GM12878 (cell line): ENCODE results near the gene KLHL5. TPM values are rescaled to one million over a fixed set of nuclear protein-coding genes. Genes with fewer than 3 reads are reported as not detected.

Source experiments
- ATAC-seq: fragments of 200-7000 bp; cut with Tn5 transposase; 3 replicates; pipeline ENCODE4 v1.9.1; 2020; ENCODE audit warnings: mild to moderate bottlenecking, moderate library complexity
- BruUV-seq: library from RNA; stranded (reverse); fragments of 400-500 nt; replicated peaks from 2 replicates; lab custom pipeline; 2021; lab: Mats Ljungman, UMichigan
- CTCF ChIA-PET: fragments of 300-600 bp; sonication (Branson Sonifier 250); formaldehyde crosslinking; extraction: SDS; loops from one replicate; lab custom pipeline; 2021; ENCODE audit warnings: inconsistent platforms; lab: Yijun Ruan, JAX
- POLR2A ChIA-PET: fragments of 350-600 bp; formaldehyde crosslinking; extraction: SDS; loops from one replicate; lab custom pipeline; 2021; ENCODE audit warnings: inconsistent platforms; lab: Charles Lee
- RAD21 ChIA-PET: fragments of 300-600 bp; sonication (Branson Sonifier 250); formaldehyde crosslinking; loops from one replicate; lab custom pipeline; 2023; ENCODE audit warnings: antibody characterized with exemption; ENCODE audit not compliant: unreplicated experiment; lab: Charles Lee
- SMC1A ChIA-PET: fragments of 300-600 bp; sonication (Branson Sonifier 250); formaldehyde crosslinking; loops from one replicate; lab custom pipeline; 2023; ENCODE audit not compliant: unreplicated experiment, uncharacterized antibody; lab: Charles Lee
- DNase-seq: peaks from one replicate; pipeline ENCODE4 v3.0.0-alpha.2; 2011; ENCODE audit warnings: low read depth, low spot score
- FAIRE-seq: peaks from 3 replicates; lab custom pipeline; 2011; peaks lifted over from hg19 to GRCh38; lab: Jason Lieb, UNC
- H2AFZ ChIP-seq: 2 replicates; pipeline ENCODE4 v1.6.0; 2011; ENCODE audit warnings: low read depth, low read length, control low read depth; ENCODE audit not compliant: control insufficient read depth
- H3K27ac ChIP-seq: 2 replicates; pipeline ENCODE4 v1.5.1; 2011; ENCODE audit warnings: control low read depth; ENCODE audit not compliant: control insufficient read depth, insufficient read depth
- H3K27me3 ChIP-seq, 2 experiments: replicated peaks in 1 of 2; 2 replicates each; pipeline versions ENCODE4 v1.6.0 to v1.6.1; 2011; ENCODE audit warnings: low read length in 1 of 2; ENCODE audit not compliant: control insufficient read depth in 2 of 2, insufficient read depth in 2 of 2
- H3K36me3 ChIP-seq, 2 experiments: 2 replicates each; pipeline ENCODE4 v1.5.1; 2011; ENCODE audit warnings: low read length in 1 of 2; ENCODE audit not compliant: control insufficient read depth in 2 of 2, insufficient read depth in 2 of 2
- H3K4me1 ChIP-seq: 2 replicates; pipeline ENCODE4 v1.6.1; 2011; ENCODE audit warnings: mild to moderate bottlenecking, low read length, moderate library complexity, mixed read lengths; ENCODE audit not compliant: control insufficient read depth, insufficient read depth
- H3K4me2 ChIP-seq: 2 replicates; pipeline ENCODE4 v1.6.0; 2011; ENCODE audit warnings: control low read depth; ENCODE audit not compliant: control insufficient read depth, insufficient read depth
- H3K4me3 ChIP-seq: fragments of 200-600 bp; sonication (generic); 2 replicates; pipeline ENCODE4 v1.5.1; 2016
- H3K79me2 ChIP-seq: 2 replicates; pipeline ENCODE4 v1.6.0; 2011; ENCODE audit warnings: low read length; ENCODE audit not compliant: control insufficient read depth, insufficient read depth
- H3K9ac ChIP-seq: 2 replicates; pipeline ENCODE4 v1.8.0; 2011; ENCODE audit warnings: low read length, control low read depth, mixed read lengths; ENCODE audit not compliant: control insufficient read depth, insufficient read depth
- H3K9me3 ChIP-seq: replicated peaks from 3 replicates; pipeline ENCODE4 v1.5.1; 2011; ENCODE audit warnings: mild to moderate bottlenecking, low read length; ENCODE audit not compliant: control insufficient read depth, insufficient read depth
- H4K20me1 ChIP-seq: 2 replicates; pipeline ENCODE4 v1.6.0; 2011; ENCODE audit not compliant: control insufficient read depth, insufficient read depth
- IKZF1 ChIP-seq: fragments of 450-650 bp; conservative IDR thresholded peaks from 2 replicates; pipeline ENCODE4 v1.6.1; 2017; ENCODE audit warnings: antibody characterized with exemption, mild to moderate bottlenecking
- REST ChIP-seq: IDR thresholded peaks from 2 replicates; pipeline ENCODE4 v1.6.1; 2012; ENCODE audit warnings: mild to moderate bottlenecking, low read depth, low read length
- SKIL ChIP-seq: fragments of 450-650 bp; IDR thresholded peaks from 2 replicates; pipeline ENCODE4 v1.6.1; 2017; ENCODE audit warnings: mild to moderate bottlenecking, low read depth, inconsistent platforms; ENCODE audit not compliant: poor library complexity, severe bottlenecking
- ZBTB40 ChIP-seq: fragments of 450-650 bp; IDR thresholded peaks from 2 replicates; pipeline ENCODE4 v1.6.1; 2016; ENCODE audit warnings: mild to moderate bottlenecking, moderate library complexity, borderline replicate concordance
- ZNF592 ChIP-seq: fragments of 450-650 bp; IDR thresholded peaks from 2 replicates; pipeline ENCODE4 v1.6.1; 2017; ENCODE audit warnings: mild to moderate bottlenecking, moderate library complexity
- in situ Hi-C: fragments of 300-500 bp; cut with MboI; formaldehyde crosslinking; loops from 9 replicates; pipeline ENCODE4 v1.14.3; 2018; ENCODE audit warnings: mixed read lengths
- intact Hi-C: fragments of 100-400 bp; cut with micrococcal nuclease; formaldehyde crosslinking; loops from one replicate; pipeline ENCODE4 v1.14.2; 2022; ENCODE audit not compliant: unreplicated experiment
- polyA plus RNA-seq, 11 experiments: library from polyadenylated mRNA; depleted of rRNA in 4 of 11; unstranded in 6 of 11; stranded (reverse) in 5 of 11; fragments of >200 nt; fragmentation: Nextera tagmentation in 4 of 11; fragmentation: Illumina TruSeq in 1 of 11; extraction: Ambion mirVana in 4 of 11; extraction: Trizol in 1 of 11; gene quantifications; 1 replicate in 1 of 11; 2 replicates in 10 of 11; pipeline versions ENCODE4 v1.2.1 to v1.2.3, GENCODE V29; 2011 to 2016; ENCODE audit warnings: inconsistent platforms in 2 of 11, missing spikeins in 2 of 11, low read depth in 1 of 11
- total RNA-seq, 4 experiments: library from RNA; depleted of rRNA in 3 of 4; stranded (reverse); fragments of >200 nt in 3 of 4; fragmentation: Illumina TruSeq in 1 of 4; extraction: Trizol in 1 of 4; gene quantifications; 2 replicates each; pipeline versions ENCODE4 v1.2.1 to v1.2.3, GENCODE V29; 2013 to 2021

Gene KLHL5
- total and polyA plus RNA-seq, 10 of the 15 experiments (the other 5 are each of a cell fraction or from before 2014, with no cell fraction given), result 4.7 to 27.3 (median 12.6) TPM

GRCh38 chr4:39029752-39030694 is 32.0 kb upstream of the KLHL5 start:
- DNase-seq (peak; percentile 40), ATAC-seq (peak; percentile 60), FAIRE-seq (peak; percentile 56)
- intact Hi-C loops (loop anchor here (2.0 to 5.0 kb wide), 5 partner anchors 15 to 268 kb away; no protein-coding TSS in a partner anchor), in situ Hi-C loops (loop anchor here (10.0 to 25.0 kb wide), 2 partner anchors 268 to 595 kb away; no protein-coding TSS in a partner anchor)
- H3K9ac ChIP-seq, result peak overlapping the region; percentile 68
- no peaks in the 10 kb centered on the region for H4K20me1 ChIP-seq
- H3K4me1 ChIP-seq, result peaks cover 22% of the 10 kb centered on the region
- ChIA-PET POLR2A (interaction anchor here (0.6 to 7.7 kb wide), 13 partner anchors 14 to 429 kb away, joined by 3 to 131 read pairs (median 3); partner anchors contain the start of gene LIAS), CTCF (interaction anchor here (0.6 to 8.3 kb wide), 19 partner anchors 14 to 983 kb away, joined by 3 to 90 read pairs (median 4); partner anchors contain the start of gene TLR1), RAD21 (interaction anchor here (0.6 to 7.6 kb wide), 21 partner anchors 15 to 711 kb away, joined by 3 to 164 read pairs (median 5); partner anchors contain the start of genes TLR1, TLR10 and WDR19), SMC1A (interaction anchor here (0.8 to 8.6 kb wide), 23 partner anchors 12 to 272 kb away, joined by 3 to 163 read pairs (median 5); no protein-coding TSS in a partner anchor)
- H3K27me3 ChIP-seq, result no peaks in the 10 kb centered on the region
- H3K4me3 ChIP-seq, result peak overlapping the region; percentile 79
- peak overlapping the region; percentile 91 for H3K4me2 ChIP-seq
- peak overlapping the region; percentile 88 for H3K27ac ChIP-seq
- H2AFZ ChIP-seq, result peak overlapping the region; percentile 66
- no peaks in the 10 kb centered on the region for H3K9me3 ChIP-seq
- BruUV-seq, result no TSS peak
- H3K36me3 ChIP-seq, result no peaks in the 10 kb centered on the region; a peak in 1 of 4 replicates
- H3K79me2 ChIP-seq, result peaks cover 55% of the 10 kb centered on the region
- TF ChIP-seq IKZF1, result no peak
- no peak for TF ChIP-seq ZBTB40
- TF ChIP-seq REST, result no peak
- no peak for TF ChIP-seq SKIL
- TF ChIP-seq ZNF592, result no peak
